HG03045 (cell line): Measurements from ENCODE around the gene DBH.

Experiments used
- ATAC-seq: cut with Tn5 transposase; IDR thresholded peaks from one replicate; pipeline ENCODE4 v1.9.1; 2021; ENCODE audit warnings: mild to moderate bottlenecking, moderate library complexity; ENCODE audit not compliant: unreplicated experiment

DBH gene

GRCh38 chr9:133696071-133696472 lies 59.9 kb downstream of the DBH start:
- ATAC-seq, result no peak

GRCh38 chr9:133699546-133699945 lies 63.4 kb downstream of the DBH start:
- ATAC-seq, result no peak

GRCh38 chr9:133700819-133701320 lies 64.7 kb downstream of the DBH start:
- no peak for ATAC-seq

- no peak for ATAC-seq
Observed at GRCh38 chr9:133701321-133701980, 65.3 kb downstream of the DBH start.

- no peak for ATAC-seq
Observed at GRCh38 chr9:133701981-133702797, 66.0 kb downstream of the DBH start.

GRCh38 chr9:133702798-133703590 lies 66.8 kb downstream of the DBH start:
- no peak for ATAC-seq

GRCh38 chr9:133703591-133704399 lies 67.6 kb downstream of the DBH start:
- ATAC-seq, result no peak

GRCh38 chr9:133704711-133705181 lies 68.6 kb downstream of the DBH start:
- no peak for ATAC-seq

- no peak for ATAC-seq
Observed at GRCh38 chr9:133705576-133705975, 69.4 kb downstream of the DBH start.

GRCh38 chr9:133706307-133707050 lies 70.3 kb downstream of the DBH start:
- no peak for ATAC-seq

GRCh38 chr9:133707065-133707762 lies 71.1 kb downstream of the DBH start:
- ATAC-seq, result no peak

- no peak for ATAC-seq
Observed at GRCh38 chr9:133707763-133708245, 71.6 kb downstream of the DBH start.

- no peak for ATAC-seq
Observed at GRCh38 chr9:133708246-133709014, 72.3 kb downstream of the DBH start.
